ENCODE data around the gene MRC2. TPM values are rescaled to one million over a fixed set of nuclear protein-coding genes. Genes with fewer than 3 reads are reported as not detected.
"Not testable (repeated sequence)": the region's sequence is repeated elsewhere in the genome, so short reads cannot be mapped to it uniquely, and the experiment has no call there.

MRC2 gene
- total RNA-seq, 1 donor from 2014 or later = 105 TPM

- DNase-seq (ENCODE audit: extremely low read depth, low read depth, low spot score) = no peak
Observed at GRCh38 chr17:62611728-62612127, 15.7 kb upstream of the MRC2 start.

GRCh38 chr17:62612289-62612688, 15.2 kb upstream of the MRC2 start:
- DNase-seq (ENCODE audit: extremely low read depth, low read depth, low spot score) = not testable (repeated sequence)

- DNase-seq (ENCODE audit: extremely low read depth, low read depth, low spot score) = not testable (repeated sequence)
Observed at GRCh38 chr17:62613095-62613494, 14.4 kb upstream of the MRC2 start.

- DNase-seq (ENCODE audit: extremely low read depth, low read depth, low spot score) = no peak
Observed at GRCh38 chr17:62614142-62614541, 13.3 kb upstream of the MRC2 start.

- no peak for DNase-seq (ENCODE audit: extremely low read depth, low read depth, low spot score)
Observed at GRCh38 chr17:62615503-62615902, 12.0 kb upstream of the MRC2 start.

GRCh38 chr17:62616993-62617893, 10.2 kb upstream of the MRC2 start:
- DNase-seq (ENCODE audit: extremely low read depth, low read depth, low spot score) = no peak

- DNase-seq (ENCODE audit: extremely low read depth, low read depth, low spot score) = no peak
Observed at GRCh38 chr17:62617894-62618472, 9.5 kb upstream of the MRC2 start.

- DNase-seq (ENCODE audit: extremely low read depth, low read depth, low spot score) = no peak
Observed at GRCh38 chr17:62618647-62619416, 8.6 kb upstream of the MRC2 start.

- DNase-seq (ENCODE audit: extremely low read depth, low read depth, low spot score) = no peak
Observed at GRCh38 chr17:62619417-62620155, 7.9 kb upstream of the MRC2 start.

- no peak for DNase-seq (ENCODE audit: extremely low read depth, low read depth, low spot score)
Observed at GRCh38 chr17:62621223-62621622, 6.2 kb upstream of the MRC2 start.

GRCh38 chr17:62625184-62625869, 2.1 kb upstream of the MRC2 start:
- no peak for DNase-seq (ENCODE audit: extremely low read depth, low read depth, low spot score)

GRCh38 chr17:62625870-62626200, 1.6 kb upstream of the MRC2 start:
- no peak for DNase-seq (ENCODE audit: extremely low read depth, low read depth, low spot score)

GRCh38 chr17:62626719-62627218, 701 bp upstream of the MRC2 start:
- DNase-seq (ENCODE audit: extremely low read depth, low read depth, low spot score) = no peak

- no peak for DNase-seq (ENCODE audit: extremely low read depth, low read depth, low spot score)
Observed at GRCh38 chr17:62627904-62628633, 599 bp downstream of the MRC2 start.

GRCh38 chr17:62628831-62629555, 1.5 kb downstream of the MRC2 start:
- DNase-seq (ENCODE audit: extremely low read depth, low read depth, low spot score) = no peak

GRCh38 chr17:62629556-62630364, 2.3 kb downstream of the MRC2 start:
- no peak for DNase-seq (ENCODE audit: extremely low read depth, low read depth, low spot score)

- no peak for DNase-seq (ENCODE audit: extremely low read depth, low read depth, low spot score)
Observed at GRCh38 chr17:62630365-62631085, 3.1 kb downstream of the MRC2 start.

Measured in glomerular endothelial cell (primary cell).